Body of pancreas (tissue), 4 donors: ENCODE results near the gene CHMP4A. TPM values are rescaled to one million over a fixed set of nuclear protein-coding genes. Genes with fewer than 3 reads are reported as not detected.

Experiments
- ATAC-seq: fragments of 150-250 bp; one replicate; pipeline ENCODE4 v1.9.1; 2016
- DNase-seq, 4 donors: peaks; one replicate each; pipeline ENCODE4 v3.0.0-alpha.2; 2019
- H3K27ac ChIP-seq, 4 donors: fragments of 200-600 bp; sonication (generic); 1 replicate in 3 of 4; 2 replicates in 1 of 4; pipeline versions ENCODE4 v1.5.1 to v1.6.1; 2016 to 2019; ENCODE audit warnings: mild to moderate bottlenecking in 1 of 4, mixed read lengths in 1 of 4, moderate library complexity in 1 of 4
- H3K27me3 ChIP-seq, 2 donors: fragments of 200-600 bp; sonication (generic); one replicate each; pipeline ENCODE4 v1.6.0; 2016; ENCODE audit warnings: mild to moderate bottlenecking in 1 of 2
- H3K36me3 ChIP-seq, 2 donors: fragments of 200-600 bp; sonication (generic); replicated peaks in 1 of 2; 2 replicates each; pipeline ENCODE4 v1.5.1; 2016; ENCODE audit warnings: low read depth in 2 of 2; ENCODE audit not compliant: insufficient read depth in 1 of 2
- H3K4me1 ChIP-seq: fragments of 200-600 bp; sonication (generic); one replicate; pipeline ENCODE4 v1.6.0; 2016
- H3K4me3 ChIP-seq, 2 donors: fragments of 200-600 bp; sonication (generic); 1 replicate in 1 of 2; 2 replicates in 1 of 2; pipeline ENCODE4 v1.5.1; 2016 to 2019
- H3K9me3 ChIP-seq, 3 donors: fragments of 200-600 bp; sonication (generic); 1 replicate in 2 of 3; 2 replicates in 1 of 3; pipeline ENCODE4 v1.5.1; 2016
- CTCF ChIP-seq, 7 experiments: fragments of 450-650 bp in 4 of 7; fragments of 200-600 bp in 3 of 7; sonication (generic) in 3 of 7; IDR thresholded peaks; one replicate each; pipeline ENCODE4 v1.5.1; 2016 to 2019; ENCODE audit warnings: antibody characterized with exemption in 7 of 7
- POLR2A ChIP-seq, 3 donors: fragments of 450-650 bp; IDR thresholded peaks; one replicate each; pipeline ENCODE4 v1.6.1; 2016; ENCODE audit warnings: antibody characterized with exemption in 3 of 3, mild to moderate bottlenecking in 2 of 3
- WGBS, 2 donors: methylation state at CpG; one replicate each; pipeline ENCODE4 v1.1.5; 2017; 5-methylcytosine and 5-hydroxymethylcytosine counted together
- intact Hi-C: fragments of 100-400 bp; cut with DNase I; formaldehyde crosslinking; loops from one replicate; pipeline ENCODE4 v1.15.1; 2023
- small RNA-seq: library from RNA; depleted of rRNA; stranded (forward); fragments of <200 nt; gene quantifications from one replicate; pipeline ENCODE3, GENCODE V24; 2016
- total RNA-seq, 2 donors: library from RNA; depleted of rRNA; stranded (reverse); fragments of >200 nt; gene quantifications; one replicate each; pipeline ENCODE4 v1.1.0, GENCODE V29; 2016

Gene CHMP4A
- total RNA-seq, 2 donors from 2014 or later, result 28.5 to 32.0 TPM

- no peak overlapping the region for H3K4me3 ChIP-seq
- H3K27me3 ChIP-seq, result no peaks in the 10 kb centered on the region
- intact Hi-C loops, result loop anchor here (10.0 kb wide), 1 partner anchor 105 kb away; the partner anchor contains the start of gene CARMIL3
- H3K27ac ChIP-seq, result peak overlapping the region in 3 of 4 donors; percentile 79 to 89 (median 88)
- no peak for DNase-seq
- H3K4me1 ChIP-seq, result peaks cover 35% of the 10 kb centered on the region
- peaks cover 10 to 42% of the 10 kb centered on the region in 2 donors for H3K36me3 ChIP-seq
- no peak for TF ChIP-seq POLR2A (IDR thresholded peaks at IDR 0.05)
- TF ChIP-seq CTCF (IDR thresholded peaks at IDR 0.05), result no peak
- WGBS, 2 donors, result 71 to 73% methylated on average over 11 of the region's 11 CpGs
- no peak for ATAC-seq
- H3K9me3 ChIP-seq, result no peaks in the 10 kb centered on the region
Observed at GRCh38 chr14:24159777-24160498, 53.4 kb downstream of the CHMP4A start.

Small RNA genes lying within 50 kb of the gene (small RNA-seq; reads per million reads assigned to genes)
- gene AL136295.4 (not detected), gene CHMP4A (not detected), gene IPO4 (not detected), gene IRF9 (not detected), gene MDP1 (0.70 reads per million, percentile 15 among the genes with 10 or more reads in this experiment)

Other genes starting within 250 kb of the CHMP4A start
- 10 to 100 TPM; 10.6 to 16.5 TPM for gene DHRS4L2, start 224.6 kb downstream of the CHMP4A start, total RNA-seq
- under 1 TPM; 0.78 to 0.99 TPM for gene CARMIL3, start 161.5 kb downstream of the CHMP4A start, total RNA-seq
- not detected for gene CPNE6, start 141.9 kb downstream of the CHMP4A start, total RNA-seq
- gene PCK2, start 119.2 kb downstream of the CHMP4A start, total RNA-seq, result 10 to 100 TPM; 20.4 to 29.8 TPM
- 100 to 1,000 TPM in 1 of 2 donors, 10 to 100 TPM in 1; 77.1 to 128 TPM for gene DCAF11, start 98.7 kb downstream of the CHMP4A start, total RNA-seq
- 1 to 10 TPM; 2.1 to 2.6 TPM for gene NRL, start 98.5 kb downstream of the CHMP4A start, total RNA-seq
- 10 to 100 TPM in 1 of 2 donors, 1 to 10 TPM in 1; 6.3 to 12.2 TPM for gene FITM1, start 82.8 kb downstream of the CHMP4A start, total RNA-seq
- gene PSME1, start 77.3 kb downstream of the CHMP4A start, total RNA-seq, result 10 to 100 TPM; 78.4 to 93.7 TPM
- gene EMC9, start 71.9 kb downstream of the CHMP4A start, total RNA-seq, result 10 to 100 TPM in 1 of 2 donors, 1 to 10 TPM in 1; 9.9 to 21.1 TPM
- 10 to 100 TPM; 29.3 to 30.4 TPM for gene PSME2, start 66.9 kb downstream of the CHMP4A start, total RNA-seq
- gene RNF31, start 66.0 kb downstream of the CHMP4A start, total RNA-seq, result 10 to 100 TPM; 38.1 to 83.1 TPM
- 10 to 100 TPM; 12.5 to 21.5 TPM for gene IRF9, start 52.2 kb downstream of the CHMP4A start, total RNA-seq
- gene REC8, start 41.4 kb downstream of the CHMP4A start, total RNA-seq, result 1 to 10 TPM; 7.8 to 8.9 TPM
- gene IPO4, start 24.7 kb downstream of the CHMP4A start, total RNA-seq, result 10 to 100 TPM; 30.4 to 73.5 TPM
- gene TM9SF1, start 18.0 kb downstream of the CHMP4A start, total RNA-seq, result 10 to 100 TPM; 57.9 to 59.7 TPM
- under 1 TPM in 1 of 2 donors, not detected in 1; 0.26 TPM for gene TSSK4, start 7.8 kb downstream of the CHMP4A start, total RNA-seq
- gene MDP1, start 2.6 kb upstream of the CHMP4A start, total RNA-seq, result 10 to 100 TPM in 1 of 2 donors, 1 to 10 TPM in 1; 2.0 to 18.9 TPM
- 10 to 100 TPM; 28.7 to 77.6 TPM for gene NEDD8, start 18.9 kb upstream of the CHMP4A start, total RNA-seq
- gene GMPR2, start 19.4 kb upstream of the CHMP4A start, total RNA-seq, result 10 to 100 TPM; 30.9 to 41.9 TPM
- 10 to 100 TPM; 28.3 to 35.3 TPM for gene TINF2, start 29.1 kb upstream of the CHMP4A start, total RNA-seq
- 10 to 100 TPM in 1 of 2 donors, 1 to 10 TPM in 1; 2.9 to 13.8 TPM for gene TGM1, start 49.7 kb upstream of the CHMP4A start, total RNA-seq
- gene RABGGTA, start 58.1 kb upstream of the CHMP4A start, total RNA-seq, result 10 to 100 TPM; 18.4 to 90.0 TPM
- gene DHRS1, start 86.3 kb upstream of the CHMP4A start, total RNA-seq, result 10 to 100 TPM; 18.8 to 31.4 TPM
- gene NOP9, start 86.4 kb upstream of the CHMP4A start, total RNA-seq, result 10 to 100 TPM; 10.6 to 12.2 TPM
- gene CIDEB, start 94.5 kb upstream of the CHMP4A start, total RNA-seq, result 10 to 100 TPM; 19.1 to 34.0 TPM
- gene LTB4R2, start 96.7 kb upstream of the CHMP4A start, total RNA-seq, result 10 to 100 TPM; 10.9 to 31.3 TPM
- 1 to 10 TPM; 3.6 to 9.1 TPM for gene LTB4R, start 98.0 kb upstream of the CHMP4A start, total RNA-seq
- 10 to 100 TPM; 10.6 to 14.8 TPM for gene ADCY4, start 121.6 kb upstream of the CHMP4A start, total RNA-seq
- gene RIPK3, start 126.5 kb upstream of the CHMP4A start, total RNA-seq, result 1 to 10 TPM; 6.0 to 9.9 TPM
- 10 to 100 TPM; 11.9 to 19.8 TPM for gene NFATC4, start 154.7 kb upstream of the CHMP4A start, total RNA-seq
- 1 to 10 TPM; 7.3 to 7.5 TPM for gene NYNRIN, start 185.5 kb upstream of the CHMP4A start, total RNA-seq
- gene CBLN3, start 216.2 kb upstream of the CHMP4A start, total RNA-seq, result 1 to 10 TPM in 1 of 2 donors, under 1 TPM in 1; 0.33 to 4.9 TPM
- 10 to 100 TPM; 43.8 TPM for gene KHNYN, start 216.5 kb upstream of the CHMP4A start, total RNA-seq
- gene SDR39U1, start 229.3 kb upstream of the CHMP4A start, total RNA-seq, result 10 to 100 TPM; 34.8 to 63.6 TPM